Sigmoid colon (tissue), 4 donors: ENCODE results near the gene EPS8L2.

Experiments
- POLR2AphosphoS5 ChIP-seq, 4 donors: sonication (generic); formaldehyde crosslinking; IDR thresholded peaks; one replicate each; pipeline ENCODE4 v1.6.1; 2017; ENCODE audit warnings: antibody characterized with exemption in 4 of 4
- TF ChIP-seq, protein P1 (sequence below), 4 experiments: fragments of 450-650 bp in 3 of 4; fragments of 200-600 bp in 1 of 4; IDR thresholded peaks; one replicate each; pipeline ENCODE4 v1.5.1; 2016 to 2019; ENCODE audit warnings: antibody characterized with exemption in 4 of 4, mild to moderate bottlenecking in 3 of 4, moderate library complexity in 2 of 4

DNA sequence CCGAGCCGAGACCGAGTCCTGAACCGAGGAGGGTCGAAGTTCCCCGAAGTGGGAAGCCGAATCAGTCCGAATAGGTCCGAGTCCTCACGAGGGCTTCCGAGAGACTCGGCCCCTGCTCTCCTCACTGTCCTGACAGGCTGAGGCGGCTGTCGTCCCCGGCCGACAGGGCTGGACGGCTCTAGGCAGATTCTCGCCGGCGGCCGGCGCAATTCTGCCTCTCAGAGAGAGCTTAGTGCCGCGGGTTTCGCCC, 10.8 kb upstream of the EPS8L2 start:
- TF ChIP-seq, protein P1, sequence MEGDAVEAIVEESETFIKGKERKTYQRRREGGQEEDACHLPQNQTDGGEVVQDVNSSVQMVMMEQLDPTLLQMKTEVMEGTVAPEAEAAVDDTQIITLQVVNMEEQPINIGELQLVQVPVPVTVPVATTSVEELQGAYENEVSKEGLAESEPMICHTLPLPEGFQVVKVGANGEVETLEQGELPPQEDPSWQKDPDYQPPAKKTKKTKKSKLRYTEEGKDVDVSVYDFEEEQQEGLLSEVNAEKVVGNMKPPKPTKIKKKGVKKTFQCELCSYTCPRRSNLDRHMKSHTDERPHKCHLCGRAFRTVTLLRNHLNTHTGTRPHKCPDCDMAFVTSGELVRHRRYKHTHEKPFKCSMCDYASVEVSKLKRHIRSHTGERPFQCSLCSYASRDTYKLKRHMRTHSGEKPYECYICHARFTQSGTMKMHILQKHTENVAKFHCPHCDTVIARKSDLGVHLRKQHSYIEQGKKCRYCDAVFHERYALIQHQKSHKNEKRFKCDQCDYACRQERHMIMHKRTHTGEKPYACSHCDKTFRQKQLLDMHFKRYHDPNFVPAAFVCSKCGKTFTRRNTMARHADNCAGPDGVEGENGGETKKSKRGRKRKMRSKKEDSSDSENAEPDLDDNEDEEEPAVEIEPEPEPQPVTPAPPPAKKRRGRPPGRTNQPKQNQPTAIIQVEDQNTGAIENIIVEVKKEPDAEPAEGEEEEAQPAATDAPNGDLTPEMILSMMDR (IDR thresholded peaks at IDR 0.05): no peak
- TF ChIP-seq POLR2AphosphoS5 (IDR thresholded peaks at IDR 0.05): no peak
